H1 (cell line): Measurements from ENCODE around the gene TEAD1. TPM values are rescaled to one million over a fixed set of nuclear protein-coding genes. Genes with fewer than 3 reads are reported as not detected.

Experiments
- CTCF ChIA-PET: fragments of 300-600 bp; sonication (Branson Sonifier 250); formaldehyde crosslinking; loops from one replicate; lab custom pipeline; 2021; ENCODE audit not compliant: partially characterized antibody; lab: Charles Lee
- POLR2A ChIA-PET: fragments of 300-600 bp; sonication (Branson Sonifier 250); formaldehyde crosslinking; loops from one replicate; lab custom pipeline; 2021; ENCODE audit warnings: inconsistent platforms; ENCODE audit not compliant: partially characterized antibody; lab: Charles Lee
- DNase-seq, 2 experiments: peaks; one replicate each; pipeline versions ENCODE4 v3.0.0 to v3.0.0-alpha.2; 2010 to 2022; ENCODE audit warnings: low spot score in 2 of 2, low read depth in 1 of 2, mixed read lengths in 1 of 2
- FAIRE-seq: peaks from 2 replicates; lab custom pipeline; 2011; peaks lifted over from hg19 to GRCh38; lab: Jason Lieb, UNC
- H2AFZ ChIP-seq: 2 replicates; pipeline ENCODE4 v1.8.1; 2012; ENCODE audit warnings: low read length, inconsistent platforms
- H2AK5ac ChIP-seq: 2 replicates; pipeline ENCODE4 v1.6.1; 2013; ENCODE audit warnings: low read depth, low read length
- H2BK120ac ChIP-seq: replicated peaks from 2 replicates; pipeline ENCODE3; 2013; ENCODE audit warnings: low read depth, low read length, inconsistent platforms
- H2BK12ac ChIP-seq: 2 replicates; pipeline ENCODE4 v1.6.1; 2013; ENCODE audit warnings: low read depth, low read length
- H2BK15ac ChIP-seq: 2 replicates; pipeline ENCODE4 v1.6.1; 2013; ENCODE audit warnings: low read length
- H2BK20ac ChIP-seq: 2 replicates; pipeline ENCODE4 v1.6.1; 2013; ENCODE audit warnings: low read length
- H2BK5ac ChIP-seq: 2 replicates; pipeline ENCODE4 v1.6.1; 2013; ENCODE audit warnings: low read depth, low read length
- H3K14ac ChIP-seq: 2 replicates; pipeline ENCODE4 v1.6.1; 2013; ENCODE audit warnings: inconsistent platforms; ENCODE audit not compliant: insufficient read length
- H3K18ac ChIP-seq: 2 replicates; pipeline ENCODE4 v1.6.1; 2013; ENCODE audit warnings: low read length; ENCODE audit errors: extremely low read depth
- H3K23ac ChIP-seq: 2 replicates; pipeline ENCODE4 v1.6.1; 2013; ENCODE audit warnings: inconsistent platforms; ENCODE audit not compliant: insufficient read length
- H3K23me2 ChIP-seq: 2 replicates; pipeline ENCODE4 v1.6.1; 2013; ENCODE audit warnings: low read depth, low read length
- H3K27ac ChIP-seq: 2 replicates; pipeline ENCODE4 v1.6.1; 2011; ENCODE audit warnings: low read depth, low read length, inconsistent platforms
- H3K27me3 ChIP-seq, 4 experiments: replicated peaks in 1 of 4; 1 replicate in 1 of 4; 2 replicates in 3 of 4; pipeline versions ENCODE4 v1.6.1 to v1.8.1; 2011 to 2013; ENCODE audit warnings: low read length in 3 of 4, mild to moderate bottlenecking in 3 of 4, inconsistent platforms in 2 of 4, mixed read lengths in 2 of 4, moderate library complexity in 1 of 4; ENCODE audit not compliant: control insufficient read depth in 3 of 4, insufficient read depth in 3 of 4; ENCODE audit errors: extremely low read depth in 1 of 4
- H3K36me3 ChIP-seq, 4 experiments: 2 replicates each; pipeline versions ENCODE4 v1.6.1 to v1.8.1; 2011 to 2013; ENCODE audit warnings: mild to moderate bottlenecking in 4 of 4, low read length in 3 of 4, moderate library complexity in 2 of 4, control low read depth in 1 of 4, inconsistent platforms in 1 of 4; ENCODE audit not compliant: insufficient read depth in 4 of 4, control insufficient read depth in 2 of 4
- H3K4ac ChIP-seq: replicated peaks from 2 replicates; pipeline ENCODE3; 2013; ENCODE audit warnings: low read length, low read depth, mixed read lengths, inconsistent platforms; ENCODE audit not compliant: insufficient read length
- H3K4me1 ChIP-seq, 4 experiments: replicated peaks in 1 of 4; 1 replicate in 1 of 4; 2 replicates in 3 of 4; pipeline versions ENCODE4 v1.6.1 to v1.8.1; 2011 to 2013; ENCODE audit warnings: low read length in 3 of 4, inconsistent platforms in 2 of 4, mixed read lengths in 1 of 4; ENCODE audit not compliant: insufficient read depth in 4 of 4, control insufficient read depth in 3 of 4
- H3K4me2 ChIP-seq, 2 experiments: 2 replicates each; pipeline versions ENCODE4 v1.6.1 to v1.8.1; 2011 to 2013; ENCODE audit warnings: low read depth in 2 of 2, low read length in 2 of 2, control low read depth in 1 of 2, inconsistent platforms in 1 of 2, mild to moderate bottlenecking in 1 of 2; ENCODE audit not compliant: insufficient read depth in 1 of 2
- H3K4me3 ChIP-seq, 4 experiments: fragments of 200-600, 300-600 bp in 1 of 4; sonication (generic), shearing (Covaris generic), sonication (Bioruptor Twin) in 1 of 4; 2 replicates each; pipeline versions ENCODE4 v1.5.1 to v1.8.1; 2011 to 2016; ENCODE audit warnings: low read length in 4 of 4, low read depth in 3 of 4, control low read depth in 2 of 4, inconsistent platforms in 2 of 4, mild to moderate bottlenecking in 2 of 4, mixed read lengths in 1 of 4, moderate library complexity in 1 of 4; ENCODE audit not compliant: insufficient read depth in 2 of 4; ENCODE audit errors: extremely low read depth in 1 of 4
- H3K56ac ChIP-seq: replicated peaks from 2 replicates; pipeline ENCODE3; 2013; ENCODE audit warnings: low read depth, mild to moderate bottlenecking, mixed read lengths, low read length, inconsistent platforms; ENCODE audit not compliant: insufficient read length
- H3K79me1 ChIP-seq: 2 replicates; pipeline ENCODE4 v1.6.1; 2013; ENCODE audit warnings: low read depth, low read length, control low read depth
- H3K79me2 ChIP-seq, 2 experiments: 2 replicates each; pipeline versions ENCODE4 v1.6.1 to v1.8.1; 2012 to 2013; ENCODE audit warnings: low read length in 2 of 2, mild to moderate bottlenecking in 2 of 2, inconsistent platforms in 1 of 2; ENCODE audit not compliant: insufficient read depth in 2 of 2, control insufficient read depth in 1 of 2
- H3K9ac ChIP-seq, 4 experiments: replicated peaks in 1 of 4; 1 replicate in 1 of 4; 2 replicates in 3 of 4; pipeline versions ENCODE4 v1.6.1 to v1.8.1; 2011 to 2013; ENCODE audit warnings: low read depth in 3 of 4, low read length in 3 of 4, control low read depth in 2 of 4, mild to moderate bottlenecking in 2 of 4, moderate library complexity in 2 of 4, inconsistent platforms in 1 of 4; ENCODE audit errors: extremely low read depth in 1 of 4
- H3K9me3 ChIP-seq, 2 experiments: 2 replicates each; pipeline versions ENCODE4 v1.6.1 to v1.8.1; 2012 to 2013; ENCODE audit warnings: mild to moderate bottlenecking in 2 of 2, moderate library complexity in 2 of 2, control low read depth in 1 of 2, inconsistent platforms in 1 of 2, low read depth in 1 of 2, low read length in 1 of 2, mixed read lengths in 1 of 2; ENCODE audit not compliant: insufficient read depth in 2 of 2
- H4K20me1 ChIP-seq, 2 experiments: replicated peaks in 1 of 2; 2 replicates each; pipeline versions ENCODE3 to v1.8.1; 2011 to 2013; ENCODE audit warnings: inconsistent platforms in 2 of 2, low read length in 2 of 2, mild to moderate bottlenecking in 1 of 2; ENCODE audit not compliant: insufficient read depth in 2 of 2, control insufficient read depth in 1 of 2
- H4K5ac ChIP-seq: 2 replicates; pipeline ENCODE4 v1.6.1; 2013; ENCODE audit warnings: low read length, low read depth, mixed read lengths, inconsistent platforms; ENCODE audit not compliant: insufficient read length
- H4K8ac ChIP-seq: 2 replicates; pipeline ENCODE4 v1.8.0; 2013; ENCODE audit warnings: mild to moderate bottlenecking, moderate library complexity, low read length, inconsistent platforms; ENCODE audit not compliant: insufficient read depth; ENCODE audit errors: extremely low read depth
- H4K91ac ChIP-seq: replicated peaks from 2 replicates; pipeline ENCODE3; 2013; ENCODE audit warnings: low read length, mixed read lengths, inconsistent platforms; ENCODE audit not compliant: insufficient read length
- CEBPB ChIP-seq: IDR thresholded peaks from 2 replicates; pipeline ENCODE4 v1.6.1; 2012; ENCODE audit warnings: low read depth, low read length
- EP300 ChIP-seq, 2 experiments: IDR thresholded peaks; 1 replicate in 1 of 2; 2 replicates in 1 of 2; pipeline ENCODE4 v1.6.1; 2011 to 2012; ENCODE audit warnings: low read depth in 2 of 2, low read length in 2 of 2, mild to moderate bottlenecking in 2 of 2, borderline replicate concordance in 1 of 2, inconsistent platforms in 1 of 2, moderate library complexity in 1 of 2
- POU5F1 ChIP-seq: IDR thresholded peaks from 2 replicates; pipeline ENCODE4 v1.6.1; 2011; ENCODE audit warnings: low read depth, mild to moderate bottlenecking, low read length, moderate library complexity
- RXRA ChIP-seq: IDR thresholded peaks from 2 replicates; pipeline ENCODE4 v1.6.1; 2011; ENCODE audit warnings: low read depth, mild to moderate bottlenecking, low read length, moderate library complexity; ENCODE audit not compliant: insufficient read depth
- SRF ChIP-seq: IDR thresholded peaks from 2 replicates; pipeline ENCODE4 v1.6.1; 2011; ENCODE audit warnings: mild to moderate bottlenecking, low read depth, low read length, moderate library complexity
- SUZ12 ChIP-seq: fragments of 200-600 bp; sonication (generic); IDR thresholded peaks from 2 replicates; pipeline ENCODE4 v1.6.1; 2012; ENCODE audit warnings: mild to moderate bottlenecking, inconsistent platforms, low read length, moderate library complexity, mixed read lengths
- YY1 ChIP-seq: IDR thresholded peaks from 2 replicates; pipeline ENCODE4 v1.6.1; 2011; ENCODE audit warnings: low read depth, mild to moderate bottlenecking, low read length
- WGBS, 2 experiments: shearing (Covaris generic) in 1 of 2; methylation state at CpG; one replicate each; pipeline versions ENCODE4 v1.1.6 to v1.1.7; 2013 to 2015; ENCODE audit warnings: low lambda C conversion rate in 2 of 2, mixed read lengths in 2 of 2, inconsistent platforms in 1 of 2, low coverage in 1 of 2, missing lambda C conversion rate in 1 of 2; ENCODE audit not compliant: insufficient replicate concordance in 2 of 2, insufficient coverage in 1 of 2, insufficient read length in 1 of 2; ENCODE audit errors: extremely low coverage in 1 of 2, missing lambda C conversion rate in 1 of 2; 5-methylcytosine and 5-hydroxymethylcytosine counted together
- polyA plus RNA-seq, 7 experiments: library from polyadenylated mRNA; depleted of rRNA in 3 of 7; stranded (reverse) in 5 of 7; unstranded in 2 of 7; fragments of >200 nt in 5 of 7; fragments of 200-250 nt in 2 of 7; gene quantifications; 1 replicate in 5 of 7; 2 replicates in 1 of 7; 4 replicates in 1 of 7; pipeline versions ENCODE4 v1.2.1 to v1.2.3, GENCODE V29; 2011 to 2013; ENCODE audit warnings: missing spikeins in 2 of 7, mixed read lengths in 2 of 7
- total RNA-seq: library from RNA; stranded (reverse); fragmentation: NEBNext Ultra II Directional; extraction: Animal tissue kit (Norgen Biotek cat#: 25700); gene quantifications from 2 replicates; pipeline ENCODE4 v1.2.1, GENCODE V29; 2021
- TF ChIP-seq, protein P1 (sequence below), 3 experiments: IDR thresholded peaks; 1 replicate in 2 of 3; 2 replicates in 1 of 3; pipeline versions ENCODE4 v1.5.1 to v1.6.1; 2011; ENCODE audit warnings: low read length in 3 of 3, mild to moderate bottlenecking in 3 of 3, inconsistent platforms in 2 of 3, low read depth in 1 of 3, moderate library complexity in 1 of 3; ENCODE audit not compliant: insufficient read depth in 1 of 3; ENCODE audit errors: control extremely low read depth in 1 of 3

TEAD1 gene
- total and polyA plus RNA-seq, 2 of the 8 experiments (the other 6 are each of a cell fraction or from before 2014, with no cell fraction given) = 15.6 to 67.4 TPM

DNA sequence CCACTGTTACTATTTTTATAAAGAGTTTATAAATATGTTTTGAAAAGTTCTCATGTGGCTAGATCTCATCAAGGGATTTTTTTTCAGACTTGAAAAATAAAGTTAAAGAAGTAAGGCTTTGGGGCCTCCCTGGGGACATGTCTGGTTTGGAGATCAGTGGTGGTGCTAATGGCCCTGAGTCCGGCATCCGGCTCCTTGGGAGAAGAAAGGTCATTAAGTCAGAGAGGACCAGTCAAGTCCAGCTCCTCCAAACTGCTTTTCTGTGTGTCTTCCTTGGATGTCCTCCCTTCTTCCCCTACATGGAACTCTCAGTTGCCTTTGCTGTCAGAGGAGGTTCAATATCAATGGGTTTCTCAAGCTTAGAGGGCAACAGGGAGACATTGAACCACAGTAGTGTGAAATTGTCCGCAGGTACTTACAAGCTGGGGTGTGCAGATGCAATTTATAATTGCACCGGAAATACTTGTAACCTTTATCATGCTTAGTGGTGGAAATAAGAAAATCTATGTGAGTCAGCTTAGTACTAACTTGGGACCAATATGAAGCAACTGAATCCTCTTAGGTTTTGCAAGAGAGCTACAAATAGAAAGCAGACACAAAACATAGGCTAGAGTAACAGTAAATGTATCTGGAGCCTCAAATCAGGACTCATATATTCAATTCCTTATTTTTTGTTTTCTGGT lies 144.3 kb downstream of the TEAD1 start:
- FAIRE-seq = no peak
- Histone ChIP-seq H2AFZ (no peak overlapping the region), H2BK12ac (no peak overlapping the region), H2BK5ac (no peak overlapping the region), H2AK5ac (no peak overlapping the region), H3K36me3 (no peaks in the 10 kb centered on the region), H3K23me2 (no peaks in the 10 kb centered on the region), H3K27ac (no peak overlapping the region), H3K23ac (no peak overlapping the region), H4K20me1 (peaks cover 0 to 3% of the 10 kb centered on the region in 2 experiments), H4K5ac (no peak overlapping the region), H3K4me1 (peaks cover 4 to 9% (median 6%) of the 10 kb centered on the region in 4 experiments; a peak in 6 of 7 replicates), H3K9ac (peak overlapping the region in 1 of 4 experiments; percentile 10; a peak in 1 of 7 replicates), H3K4me2 (no peak overlapping the region), H3K4ac (no peak overlapping the region), H3K79me2 (peaks cover 0 to 79% of the 10 kb centered on the region in 2 experiments; a peak in 2 of 4 replicates), H2BK15ac (no peak overlapping the region), H3K79me1 (peaks cover 10% of the 10 kb centered on the region; the same call in 1 of the 2 replicates), H3K18ac (no peak overlapping the region), H3K27me3 (no peaks in the 10 kb centered on the region), H3K14ac (no peak overlapping the region), H4K91ac (no peak overlapping the region), H3K56ac (no peak overlapping the region), H2BK20ac (no peak overlapping the region), H4K8ac (no peak overlapping the region), H2BK120ac (no peak overlapping the region), H3K9me3 (no peaks in the 10 kb centered on the region), H3K4me3 (no peak overlapping the region)
- DNase-seq = no peak
- no peak for TF ChIP-seq RXRA
- no peak for TF ChIP-seq POU5F1
- no peak for TF ChIP-seq EP300 (IDR thresholded peaks at IDR 0.05; ENCODE audit: borderline replicate concordance in 1 of 2, low read depth in 2 of 2, low read length in 2 of 2)
- TF ChIP-seq YY1 = no peak
- TF ChIP-seq SRF = no peak
- TF ChIP-seq SUZ12 = no peak
- TF ChIP-seq, protein P1, sequence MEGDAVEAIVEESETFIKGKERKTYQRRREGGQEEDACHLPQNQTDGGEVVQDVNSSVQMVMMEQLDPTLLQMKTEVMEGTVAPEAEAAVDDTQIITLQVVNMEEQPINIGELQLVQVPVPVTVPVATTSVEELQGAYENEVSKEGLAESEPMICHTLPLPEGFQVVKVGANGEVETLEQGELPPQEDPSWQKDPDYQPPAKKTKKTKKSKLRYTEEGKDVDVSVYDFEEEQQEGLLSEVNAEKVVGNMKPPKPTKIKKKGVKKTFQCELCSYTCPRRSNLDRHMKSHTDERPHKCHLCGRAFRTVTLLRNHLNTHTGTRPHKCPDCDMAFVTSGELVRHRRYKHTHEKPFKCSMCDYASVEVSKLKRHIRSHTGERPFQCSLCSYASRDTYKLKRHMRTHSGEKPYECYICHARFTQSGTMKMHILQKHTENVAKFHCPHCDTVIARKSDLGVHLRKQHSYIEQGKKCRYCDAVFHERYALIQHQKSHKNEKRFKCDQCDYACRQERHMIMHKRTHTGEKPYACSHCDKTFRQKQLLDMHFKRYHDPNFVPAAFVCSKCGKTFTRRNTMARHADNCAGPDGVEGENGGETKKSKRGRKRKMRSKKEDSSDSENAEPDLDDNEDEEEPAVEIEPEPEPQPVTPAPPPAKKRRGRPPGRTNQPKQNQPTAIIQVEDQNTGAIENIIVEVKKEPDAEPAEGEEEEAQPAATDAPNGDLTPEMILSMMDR (IDR thresholded peaks at IDR 0.05; ENCODE audit: control extremely low read depth in 1 of 3, insufficient read depth in 1 of 3, low read depth in 1 of 3, low read length in 3 of 3) = no peak
- no peak for TF ChIP-seq CEBPB
- ChIA-PET POLR2A (interaction anchor here (1.9 kb wide), 1 partner anchor 10 kb away, joined by 4 read pairs; no protein-coding TSS in a partner anchor), CTCF (interaction anchor here (0.9 to 1.1 kb wide), 2 partner anchors 12 to 70 kb away, joined by 3 to 4 read pairs; no protein-coding TSS in a partner anchor)
- 88% methylated on average over 4 of the region's 4 CpGs; no CpG with 5 or more reads in 1 of the 2 experiments for WGBS, 2 experiments
